GM23338 (cell line): ENCODE measurements around the gene SPEM2.

ENCODE experiments used
- CREB1 ChIP-seq: fragments of 250-450 bp; sonication (Bioruptor Pico); IDR thresholded peaks from 2 replicates; pipeline ENCODE4 v1.5.0; 2020; ENCODE audit warnings: low read depth, mild to moderate bottlenecking, moderate library complexity
- CTCF ChIP-seq, 2 experiments: fragments of 200-600 bp in 1 of 2; sonication (generic) in 1 of 2; conservative IDR thresholded peaks; 2 replicates each; pipeline versions ENCODE4 v1.5.1 to v1.6.1; 2016 to 2017; ENCODE audit warnings: antibody characterized with exemption in 2 of 2, low read depth in 2 of 2, mild to moderate bottlenecking in 2 of 2, moderate library complexity in 1 of 2
- EZH2 ChIP-seq: fragments of 200-600 bp; sonication (generic); IDR thresholded peaks from one replicate; pipeline ENCODE4 v1.8.0; 2017; ENCODE audit warnings: antibody characterized with exemption, mild to moderate bottlenecking, low read depth; ENCODE audit not compliant: unreplicated experiment
- EZH2phosphoT487 ChIP-seq: fragments of 200-600 bp; sonication (generic); IDR thresholded peaks from one replicate; pipeline ENCODE4 v1.8.1; 2018; ENCODE audit warnings: antibody characterized with exemption; ENCODE audit not compliant: unreplicated experiment
- JUNB ChIP-seq: IDR thresholded peaks from one replicate; pipeline ENCODE4 v1.6.1; 2016; ENCODE audit warnings: antibody characterized with exemption; ENCODE audit not compliant: unreplicated experiment
- POLR2AphosphoS5 ChIP-seq: IDR thresholded peaks from 2 replicates; pipeline ENCODE4 v1.6.1; 2016; ENCODE audit warnings: antibody characterized with exemption, low read depth
- STAT1 ChIP-seq: IDR thresholded peaks from one replicate; pipeline ENCODE4 v1.6.1; 2016; ENCODE audit warnings: antibody characterized with exemption; ENCODE audit not compliant: unreplicated experiment
- TF ChIP-seq, protein P1 (sequence below): IDR thresholded peaks from one replicate; pipeline ENCODE4 v1.6.1; 2018; ENCODE audit warnings: antibody characterized with exemption; ENCODE audit not compliant: unreplicated experiment

- TF ChIP-seq STAT1 (no peak), EZH2 (no peak), CTCF (conservative IDR thresholded peaks at IDR 0.05; ENCODE audit: low read depth in 2 of 2) (no peak), POLR2AphosphoS5 (no peak), EZH2phosphoT487 (no peak), CREB1 (CRISPR knock-in tag) (no peak), JUNB (no peak)
- TF ChIP-seq, protein P1, sequence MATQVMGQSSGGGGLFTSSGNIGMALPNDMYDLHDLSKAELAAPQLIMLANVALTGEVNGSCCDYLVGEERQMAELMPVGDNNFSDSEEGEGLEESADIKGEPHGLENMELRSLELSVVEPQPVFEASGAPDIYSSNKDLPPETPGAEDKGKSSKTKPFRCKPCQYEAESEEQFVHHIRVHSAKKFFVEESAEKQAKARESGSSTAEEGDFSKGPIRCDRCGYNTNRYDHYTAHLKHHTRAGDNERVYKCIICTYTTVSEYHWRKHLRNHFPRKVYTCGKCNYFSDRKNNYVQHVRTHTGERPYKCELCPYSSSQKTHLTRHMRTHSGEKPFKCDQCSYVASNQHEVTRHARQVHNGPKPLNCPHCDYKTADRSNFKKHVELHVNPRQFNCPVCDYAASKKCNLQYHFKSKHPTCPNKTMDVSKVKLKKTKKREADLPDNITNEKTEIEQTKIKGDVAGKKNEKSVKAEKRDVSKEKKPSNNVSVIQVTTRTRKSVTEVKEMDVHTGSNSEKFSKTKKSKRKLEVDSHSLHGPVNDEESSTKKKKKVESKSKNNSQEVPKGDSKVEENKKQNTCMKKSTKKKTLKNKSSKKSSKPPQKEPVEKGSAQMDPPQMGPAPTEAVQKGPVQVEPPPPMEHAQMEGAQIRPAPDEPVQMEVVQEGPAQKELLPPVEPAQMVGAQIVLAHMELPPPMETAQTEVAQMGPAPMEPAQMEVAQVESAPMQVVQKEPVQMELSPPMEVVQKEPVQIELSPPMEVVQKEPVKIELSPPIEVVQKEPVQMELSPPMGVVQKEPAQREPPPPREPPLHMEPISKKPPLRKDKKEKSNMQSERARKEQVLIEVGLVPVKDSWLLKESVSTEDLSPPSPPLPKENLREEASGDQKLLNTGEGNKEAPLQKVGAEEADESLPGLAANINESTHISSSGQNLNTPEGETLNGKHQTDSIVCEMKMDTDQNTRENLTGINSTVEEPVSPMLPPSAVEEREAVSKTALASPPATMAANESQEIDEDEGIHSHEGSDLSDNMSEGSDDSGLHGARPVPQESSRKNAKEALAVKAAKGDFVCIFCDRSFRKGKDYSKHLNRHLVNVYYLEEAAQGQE: no peak
These were observed 46.3 kb downstream of the SPEM2 start for GRCh38 chr17:7471729-7472128.
